Activated CD8-positive, alpha-beta T cell treated with anti-CD3 and anti-CD28 coated beads, Interleukin-2, amount 10 ng/mL, durations not matched to agents 7 days and 5 days (primary cell): ENCODE data around the gene UNC45A. TPM values are rescaled to one million over a fixed set of nuclear protein-coding genes. Genes with fewer than 3 reads are reported as not detected.

Experiments used
- ATAC-seq: fragments of 150-1000 bp; cut with Tn5 transposase; one replicate; pipeline ENCODE4 v1.10.0; 2021; ENCODE audit warnings: moderate library complexity
- CTCF ChIA-PET: fragments of 350-600 bp; sonication (Branson Sonifier 250); formaldehyde crosslinking; loops from one replicate; lab custom pipeline; 2021; ENCODE audit warnings: antibody characterized with exemption; lab: Charles Lee
- POLR2A ChIA-PET: fragments of 350-600 bp; sonication (Branson Sonifier 250); formaldehyde crosslinking; loops from one replicate; lab custom pipeline; 2021; ENCODE audit warnings: antibody characterized with exemption; lab: Charles Lee
- DNase-seq: peaks from one replicate; pipeline ENCODE4 v3.0.0-alpha.2; 2020
- H3K27ac Mint-ChIP-seq: one replicate; pipeline ENCODE4 v1.8.0; 2021; ENCODE audit warnings: mild to moderate bottlenecking, mixed read lengths
- H3K27me3 Mint-ChIP-seq: one replicate; pipeline ENCODE4 v1.8.0; 2021; ENCODE audit warnings: low read depth, mixed read lengths
- H3K36me3 Mint-ChIP-seq: one replicate; pipeline ENCODE4 v1.8.0; 2021; ENCODE audit warnings: low read depth, mixed read lengths
- H3K4me1 Mint-ChIP-seq: one replicate; pipeline ENCODE4 v1.8.0; 2021; ENCODE audit warnings: low read depth, mixed read lengths
- H3K4me3 Mint-ChIP-seq: one replicate; pipeline ENCODE4 v1.8.0; 2021; ENCODE audit warnings: mild to moderate bottlenecking, mixed read lengths
- H3K9me3 Mint-ChIP-seq: one replicate; pipeline ENCODE4 v1.8.0; 2022; ENCODE audit warnings: mixed read lengths; ENCODE audit not compliant: insufficient read depth
- total RNA-seq, 2 experiments: library from RNA; stranded (reverse); gene quantifications; one replicate each; pipeline ENCODE4 v1.2.3, GENCODE V29; 2021

UNC45A gene
- total RNA-seq, 2 experiments from 2014 or later, result 74.6 to 81.4 TPM

GRCh38 chr15:90991587-90992285, 56.7 kb downstream of the UNC45A start:
- no peaks in the 10 kb centered on the region for H3K9me3 Mint-ChIP-seq
- H3K4me1 Mint-ChIP-seq, result peaks cover 54% of the 10 kb centered on the region
- CTCF ChIA-PET, result interaction anchor here (1.0 kb wide), 1 partner anchor 41 kb away, joined by 3 read pairs; no protein-coding TSS in a partner anchor
- H3K27me3 Mint-ChIP-seq, result no peaks in the 10 kb centered on the region
- ATAC-seq, result no peak
- H3K4me3 Mint-ChIP-seq, result peak overlapping the region; percentile 19
- H3K27ac Mint-ChIP-seq, result peak overlapping the region; percentile 26
- POLR2A ChIA-PET, result no interaction called here
- H3K36me3 Mint-ChIP-seq, result peaks cover 32% of the 10 kb centered on the region
- DNase-seq, result no peak

DNA sequence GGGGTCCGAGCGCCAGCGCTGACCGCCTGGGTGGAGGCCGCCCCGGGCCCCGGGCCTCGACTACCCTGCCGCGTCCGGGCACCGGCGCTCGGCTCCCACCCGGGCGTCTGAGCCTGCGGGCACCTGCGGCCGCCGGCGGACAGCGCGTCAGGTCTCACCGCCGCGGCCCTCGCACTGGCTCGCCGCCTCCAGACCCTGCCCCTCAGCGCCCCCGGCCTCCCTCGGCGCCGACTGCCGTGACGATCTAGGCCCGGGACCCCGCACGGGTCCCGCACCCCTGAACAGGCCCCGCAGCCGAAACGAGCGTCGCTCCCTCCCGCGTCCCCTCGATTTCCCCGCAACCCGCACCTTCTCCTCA, 59.0 kb downstream of the UNC45A start:
- H3K9me3 Mint-ChIP-seq, result no peaks in the 10 kb centered on the region
- ATAC-seq, result peak; percentile 34
- H3K4me3 Mint-ChIP-seq, result peak overlapping the region; percentile 100
- H3K36me3 Mint-ChIP-seq, result peaks cover 47% of the 10 kb centered on the region
- ChIA-PET POLR2A (interaction anchor here (1.0 to 1.2 kb wide), 5 partner anchors 10 to 40 kb away, joined by 4 to 6 read pairs (median 4); partner anchors contain the start of gene RCCD1), CTCF (interaction anchor here (1.5 to 2.2 kb wide), 2 partner anchors 38 to 63 kb away, joined by 7 to 12 read pairs; partner anchors contain the start of gene RCCD1)
- H3K27me3 Mint-ChIP-seq, result no peaks in the 10 kb centered on the region
- H3K27ac Mint-ChIP-seq, result peak overlapping the region; percentile 100
- peaks cover 41% of the 10 kb centered on the region for H3K4me1 Mint-ChIP-seq
- DNase-seq, result no peak

DNA sequence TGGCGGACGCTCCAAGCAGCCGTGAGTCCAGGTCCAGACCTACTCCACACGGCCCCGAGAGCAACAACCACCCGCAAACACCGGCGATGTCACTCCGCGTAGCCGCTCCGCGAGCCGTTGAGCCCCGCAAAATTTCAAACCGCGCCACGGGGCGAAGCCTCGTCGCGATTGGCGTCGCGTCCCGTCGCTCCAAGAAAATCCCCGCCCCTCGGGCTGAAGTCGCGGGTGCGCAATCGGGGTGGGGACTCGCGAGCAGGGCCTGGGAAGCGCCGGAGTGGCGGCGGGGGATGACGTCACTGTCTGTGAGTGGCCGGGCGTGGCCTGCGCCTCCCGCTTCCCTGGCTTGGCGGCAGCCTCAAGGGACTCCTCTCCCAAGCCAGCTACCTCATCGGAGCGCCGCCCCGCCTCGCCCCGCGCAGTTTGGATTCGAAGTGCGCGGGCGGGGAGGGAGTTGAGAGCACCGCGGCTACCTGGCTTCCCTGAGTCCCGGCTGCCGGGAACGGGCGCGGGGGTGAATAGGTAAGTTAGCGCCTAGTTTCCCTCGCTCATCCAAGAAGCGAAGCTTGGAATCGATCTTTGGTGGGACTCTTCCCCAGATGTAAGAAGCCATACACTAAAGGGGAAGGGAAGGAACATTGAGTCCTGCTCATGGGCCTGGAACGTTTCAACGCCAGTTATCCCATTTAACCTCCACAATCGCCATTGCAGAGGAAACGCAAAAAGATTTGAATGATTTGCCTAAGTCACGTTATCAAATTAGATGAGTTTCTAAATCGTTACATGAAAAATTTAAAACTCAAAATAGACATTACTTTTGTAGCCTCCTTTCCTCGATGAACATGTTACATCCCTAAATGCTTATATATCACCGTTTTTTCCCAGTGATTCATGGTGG, 59.6 kb downstream of the UNC45A start, which contains the start of gene PRC1:
PRC1 (minus strand) TSS at position 119 of the 895 bp plus-strand sequence; CDS start at position 1, 118 bp downstream.
- Mint-ChIP-seq H3K27ac (peak within 1 kb of the TSS; percentile 100), H3K4me1 (peaks cover 38% of the 10 kb centered on the region), H3K36me3 (peaks cover 51% of the 10 kb centered on the region), H3K4me3 (peak within 1 kb of the TSS; percentile 100), H3K27me3 (no peaks in the 10 kb centered on the region), H3K9me3 (no peaks in the 10 kb centered on the region)
- peak; percentile 99 for DNase-seq
- ATAC-seq, result peak; percentile 98
- CTCF ChIA-PET, result interaction anchor here (1.5 to 2.2 kb wide), 2 partner anchors 60 to 63 kb away, joined by 3 to 7 read pairs; partner anchors contain the start of gene UNC45A
- POLR2A ChIA-PET, result interaction anchor here (0.6 to 1.2 kb wide), 6 partner anchors 11 to 149 kb away, joined by 4 to 6 read pairs (median 4); partner anchors contain the start of gene RCCD1

GRCh38 chr15:90998737-90999136, 63.7 kb downstream of the UNC45A start:
- Mint-ChIP-seq H3K27me3 (no peaks in the 10 kb centered on the region), H3K9me3 (no peaks in the 10 kb centered on the region), H3K4me3 (no peak overlapping the region), H3K27ac (no peak overlapping the region), H3K4me1 (peaks cover 15% of the 10 kb centered on the region), H3K36me3 (peaks cover 51% of the 10 kb centered on the region)
- no peak for ATAC-seq
- POLR2A ChIA-PET, result no interaction called here
- no peak for DNase-seq
- CTCF ChIA-PET, result no interaction called here

DNA sequence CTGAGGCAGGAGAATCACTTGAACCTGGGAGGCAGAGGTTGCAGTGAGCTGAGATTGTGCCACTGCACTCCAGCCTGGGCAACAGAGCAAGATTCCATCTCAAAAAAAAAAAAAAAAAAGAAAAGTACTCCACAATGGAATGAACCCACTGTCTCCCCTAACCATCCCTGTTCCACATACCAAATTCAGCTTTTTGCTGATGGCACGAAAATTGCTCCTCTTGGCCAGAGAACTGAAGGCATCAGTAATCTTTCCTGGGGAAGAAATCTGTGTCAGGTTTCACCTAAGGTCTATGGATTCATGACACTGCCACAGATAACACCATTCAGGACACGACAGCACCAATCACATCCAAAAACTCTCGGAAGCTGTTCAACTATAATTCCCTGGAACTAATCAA, 66.1 kb downstream of the UNC45A start:
- no peak for DNase-seq
- no peaks in the 10 kb centered on the region for H3K27me3 Mint-ChIP-seq
- no peak overlapping the region for H3K27ac Mint-ChIP-seq
- ChIA-PET CTCF (interaction anchor here (2.5 kb wide), 1 partner anchor 32 kb away, joined by 6 read pairs; no protein-coding TSS in a partner anchor), POLR2A (no interaction called here)
- peaks cover 6% of the 10 kb centered on the region for H3K4me1 Mint-ChIP-seq
- H3K4me3 Mint-ChIP-seq, result no peak overlapping the region
- H3K36me3 Mint-ChIP-seq, result peaks cover 61% of the 10 kb centered on the region
- ATAC-seq, result no peak
- no peaks in the 10 kb centered on the region for H3K9me3 Mint-ChIP-seq

Other genes starting within 250 kb of the UNC45A start
- gene BLM, start 217.9 kb upstream of the UNC45A start, total RNA-seq, result 10 to 100 TPM; 52.3 to 57.4 TPM
- 10 to 100 TPM; 86.0 to 86.5 TPM for gene FURIN, start 66.7 kb upstream of the UNC45A start, total RNA-seq
- gene FES, start 50.8 kb upstream of the UNC45A start, total RNA-seq, result 10 to 100 TPM; 10.5 to 11.1 TPM
- 10 to 100 TPM; 82.7 to 97.7 TPM for gene MAN2A2, start 32.0 kb upstream of the UNC45A start, total RNA-seq
- 10 to 100 TPM; 23.8 to 26.9 TPM for gene HDDC3, start 2.7 kb upstream of the UNC45A start, total RNA-seq
- gene RCCD1, start 19.6 kb downstream of the UNC45A start, total RNA-seq, result 10 to 100 TPM; 30.1 to 31.9 TPM
- 100 to 1,000 TPM; 180 to 189 TPM for gene PRC1, start 59.2 kb downstream of the UNC45A start, total RNA-seq
- 10 to 100 TPM; 16.6 to 21.2 TPM for gene VPS33B, start 87.3 kb downstream of the UNC45A start, total RNA-seq
- gene SV2B, start 165.0 kb downstream of the UNC45A start, total RNA-seq, result not detected